K562 (cell line): ENCODE data around the gene TRMT1. TPM values are rescaled to one million over a fixed set of nuclear protein-coding genes. Genes with fewer than 3 reads are reported as not detected.
A peak's percentile ranks its signal among the peaks of the same experiment; 100 is the strongest.

Experiments used
- CBX1 ChIP-seq: sonication (generic); IDR thresholded peaks from 2 replicates; pipeline ENCODE4 v1.6.1; 2016; ENCODE audit warnings: antibody characterized with exemption, low read depth, mild to moderate bottlenecking
- CHD7 ChIP-seq: fragments of 200-600 bp; sonication (generic); IDR thresholded peaks from one replicate; pipeline ENCODE4 v1.6.1; 2012; ENCODE audit warnings: mild to moderate bottlenecking, low read depth, low read length, inconsistent platforms
- ILK ChIP-seq: fragments of 450-650 bp; IDR thresholded peaks from 2 replicates; pipeline ENCODE4 v1.6.1; 2016; ENCODE audit warnings: missing genetic modification characterization, low read depth, mild to moderate bottlenecking, missing compliant biosample characterization, moderate library complexity, borderline replicate concordance
- MLLT1 ChIP-seq, 2 experiments: fragments of 450-650 bp; IDR thresholded peaks; 2 replicates each; pipeline ENCODE4 v1.6.1; 2016
- PHB2 ChIP-seq: fragments of 450-650 bp; IDR thresholded peaks from 2 replicates; pipeline ENCODE4 v1.6.1; 2017; ENCODE audit warnings: low read depth
- PTTG1 ChIP-seq: fragments of 450-650 bp; IDR thresholded peaks from 2 replicates; pipeline ENCODE4 v1.6.1; 2016; ENCODE audit warnings: low read depth, mild to moderate bottlenecking, missing genetic modification characterization, missing compliant biosample characterization
- TSHZ1 ChIP-seq: fragments of 250-450 bp; sonication (Bioruptor Pico); IDR thresholded peaks from 2 replicates; pipeline ENCODE4 v1.4.0; 2020; ENCODE audit warnings: mild to moderate bottlenecking, moderate library complexity
- ZNF12 ChIP-seq: sonication (generic); formaldehyde crosslinking; IDR thresholded peaks from 2 replicates; pipeline ENCODE4 v1.4.0; 2020; ENCODE audit warnings: mild to moderate bottlenecking, missing genetic modification reagents
- polyA plus RNA-seq, 8 experiments: library from polyadenylated mRNA; depleted of rRNA in 4 of 8; stranded (reverse) in 5 of 8; unstranded in 3 of 8; fragments of >200 nt; fragmentation: Nextera tagmentation in 2 of 8; fragmentation: Illumina TruSeq in 1 of 8; extraction: Ambion mirVana in 2 of 8; extraction: Trizol in 1 of 8; gene quantifications; 2 replicates each; pipeline versions ENCODE4 v1.2.1 to v1.2.3, GENCODE V29; 2011 to 2014; ENCODE audit warnings: inconsistent platforms in 1 of 8, missing spikeins in 1 of 8
- total RNA-seq, 7 experiments: library from RNA; depleted of rRNA in 6 of 7; stranded (reverse); fragments of >200 nt in 6 of 7; fragmentation: Illumina TruSeq in 2 of 7; extraction: Trizol in 2 of 7; gene quantifications; 2 replicates each; pipeline versions ENCODE4 v1.2.1 to v1.2.3, GENCODE V29; 2011 to 2021; ENCODE audit warnings: low replicate concordance in 1 of 7

The TRMT1 gene
- total and polyA plus RNA-seq, 9 of the 15 experiments (the other 6 are each of a cell fraction or from before 2014, with no cell fraction given) = 5.8 to 158 (median 54.3) TPM

- no peak for TF ChIP-seq CHD7
- TF ChIP-seq TSHZ1 (CRISPR knock-in tag) = no peak
- TF ChIP-seq PTTG1 (tag) = no peak
- TF ChIP-seq CBX1 = no peak
- peak in 1 of 2 experiments; percentile 35; a peak in 1 of 4 replicates for TF ChIP-seq MLLT1 (IDR thresholded peaks at IDR 0.05)
- TF ChIP-seq ILK (tag) = no peak
- no peak for TF ChIP-seq PHB2
- TF ChIP-seq ZNF12 (CRISPR knock-in tag) = no peak
These were observed 21.2 kb downstream of the TRMT1 start (continued) for GRCh38 chr19:13095393-13095784.
